ENCODE measurements around the gene HUNK.

DNA sequence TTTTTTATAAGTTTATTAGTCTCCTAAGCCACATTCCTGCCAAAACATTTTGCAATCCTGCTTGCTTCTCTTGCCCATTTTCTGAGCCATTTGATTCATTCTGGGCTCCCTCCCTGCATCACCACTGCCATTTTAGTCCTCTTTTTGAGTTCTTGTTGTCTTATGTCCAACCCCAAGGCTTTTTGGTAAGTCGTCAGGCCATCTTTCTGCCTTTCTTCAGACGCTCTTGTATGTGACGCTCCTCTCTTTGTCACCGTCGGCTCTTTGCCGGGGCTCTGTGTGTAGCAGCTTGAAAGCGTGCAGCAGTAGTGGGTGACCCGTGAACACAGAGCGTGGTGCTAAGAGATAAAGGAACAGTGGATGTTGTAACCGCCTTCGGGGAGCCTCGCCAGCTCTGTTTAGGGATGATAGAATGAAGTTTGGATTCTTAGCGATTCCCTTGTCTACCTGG lies 14.6 kb downstream of the HUNK start:
- TF ChIP-seq GATA2 (IDR thresholded peaks at IDR 0.05; ENCODE audit: low read depth, low read length) (no peak), GATA3 (IDR thresholded peaks at IDR 0.05; ENCODE audit: low read depth, low read length) (no peak)

Data from SH-SY5Y (cell line).